A673 (cell line): ENCODE data around the gene DCN. TPM values are rescaled to one million over a fixed set of nuclear protein-coding genes. Genes with fewer than 3 reads are reported as not detected.

Experiments
- BruUV-seq: library from RNA; stranded (reverse); fragments of 400-500 nt; replicated peaks from 2 replicates; lab custom pipeline; 2021; lab: Mats Ljungman, UMichigan
- CTCF ChIA-PET: fragments of 300-600 bp; sonication (Branson Sonifier 250); formaldehyde crosslinking; loops from one replicate; lab custom pipeline; 2022; ENCODE audit warnings: antibody characterized with exemption; lab: Charles Lee
- POLR2A ChIA-PET: fragments of 300-600 bp; sonication (Branson Sonifier 250); formaldehyde crosslinking; loops from one replicate; lab custom pipeline; 2022; ENCODE audit warnings: antibody characterized with exemption; ENCODE audit not compliant: low non-redundant PET; lab: Charles Lee
- DNase-seq: peaks from one replicate; pipeline ENCODE4 v3.0.0-alpha.2; 2015; ENCODE audit warnings: low spot score
- H3K27ac ChIP-seq: fragments of 200-600 bp; sonication (generic); 2 replicates; pipeline ENCODE4 v1.5.1; 2016; ENCODE audit warnings: mixed run types, low read depth, mild to moderate bottlenecking, mixed read lengths, antibody characterized with exemption, low read length; ENCODE audit not compliant: poor library complexity, severe bottlenecking
- H3K27me3 ChIP-seq: fragments of 200-600 bp; sonication (generic); replicated peaks from 2 replicates; pipeline ENCODE4 v1.6.1; 2017; ENCODE audit warnings: mixed run types, low read depth, mild to moderate bottlenecking, mixed read lengths, antibody characterized with exemption, low read length; ENCODE audit not compliant: insufficient read depth, poor library complexity
- H3K36me3 ChIP-seq: fragments of 200-600 bp; sonication (generic); 2 replicates; pipeline ENCODE4 v1.6.1; 2016; ENCODE audit warnings: mixed run types, mild to moderate bottlenecking, mixed read lengths, antibody characterized with exemption, low read length; ENCODE audit not compliant: insufficient read depth, poor library complexity, severe bottlenecking
- H3K4me1 ChIP-seq: fragments of 200-600 bp; sonication (generic); 2 replicates; pipeline ENCODE4 v1.6.1; 2017; ENCODE audit warnings: mixed run types, mild to moderate bottlenecking, mixed read lengths, antibody characterized with exemption, low read length; ENCODE audit not compliant: insufficient read depth, poor library complexity, severe bottlenecking
- H3K4me3 ChIP-seq: fragments of 200-600 bp; sonication (generic); 2 replicates; pipeline ENCODE4 v1.5.1; 2016; ENCODE audit warnings: low read depth, mixed run types, mild to moderate bottlenecking, mixed read lengths, low read length; ENCODE audit not compliant: poor library complexity, severe bottlenecking
- H3K9me3 ChIP-seq: fragments of 200-600 bp; sonication (generic); 2 replicates; pipeline ENCODE4 v1.6.1; 2016; ENCODE audit warnings: mixed run types, low read depth, mild to moderate bottlenecking, mixed read lengths, antibody characterized with exemption, low read length; ENCODE audit not compliant: poor library complexity, severe bottlenecking
- CTCF ChIP-seq: fragments of 300-800, 200-600 bp; sonication (generic); conservative IDR thresholded peaks from 2 replicates; pipeline ENCODE4 v1.5.1; 2017; ENCODE audit warnings: low read depth, mild to moderate bottlenecking, antibody characterized with exemption, low read length, moderate library complexity, mixed read lengths
- EZH2 ChIP-seq: fragments of 200-600 bp; sonication (generic); IDR thresholded peaks from 2 replicates; pipeline ENCODE4 v1.6.1; 2017; ENCODE audit warnings: borderline replicate concordance, low read depth, mild to moderate bottlenecking, mixed read lengths, antibody characterized with exemption, low read length; ENCODE audit not compliant: poor library complexity, severe bottlenecking
- intact Hi-C: fragments of 100-400 bp; cut with micrococcal nuclease; formaldehyde crosslinking; loops from one replicate; pipeline ENCODE4 v1.10.0; 2022; ENCODE audit not compliant: unreplicated experiment
- total RNA-seq: library from RNA; stranded (reverse); gene quantifications from 2 replicates; pipeline ENCODE4 v1.2.3, GENCODE V29; 2021

DCN gene
- total RNA-seq, 1 experiment from 2014 or later, result 3.5 TPM

- ChIA-PET POLR2A (no interaction called here), CTCF (no interaction called here)
- intact Hi-C loops, result no loop called here
- no peak for TF ChIP-seq CTCF
- no peak for TF ChIP-seq EZH2
- BruUV-seq, result no TSS peak
- Histone ChIP-seq H3K4me3 (no peak overlapping the region), H3K27ac (no peak overlapping the region), H3K9me3 (no peaks in the 10 kb centered on the region), H3K36me3 (no peaks in the 10 kb centered on the region), H3K27me3 (no peaks in the 10 kb centered on the region), H3K4me1 (no peaks in the 10 kb centered on the region)
- DNase-seq, result no peak
Observed at GRCh38 chr12:91123236-91123916, 59.2 kb downstream of the DCN start.

GRCh38 chr12:91120781-91121180, 61.8 kb downstream of the DCN start:
- no peak overlapping the region for H3K27ac ChIP-seq
- no TSS peak for BruUV-seq
- H3K36me3 ChIP-seq, result no peaks in the 10 kb centered on the region
- DNase-seq, result no peak
- no peaks in the 10 kb centered on the region for H3K27me3 ChIP-seq
- POLR2A ChIA-PET, result no interaction called here
- intact Hi-C loops, result no loop called here
- TF ChIP-seq CTCF (no peak), EZH2 (no peak)
- H3K4me1 ChIP-seq, result no peaks in the 10 kb centered on the region
- H3K4me3 ChIP-seq, result no peak overlapping the region
- CTCF ChIA-PET, result no interaction called here
- no peaks in the 10 kb centered on the region for H3K9me3 ChIP-seq

- TF ChIP-seq CTCF, result no peak
- no peak for TF ChIP-seq EZH2
- H3K36me3 ChIP-seq, result no peaks in the 10 kb centered on the region
- no peaks in the 10 kb centered on the region for H3K9me3 ChIP-seq
- H3K27me3 ChIP-seq, result no peaks in the 10 kb centered on the region
- intact Hi-C loops, result no loop called here
- H3K4me1 ChIP-seq, result no peaks in the 10 kb centered on the region
- BruUV-seq, result no TSS peak
- no peak overlapping the region for H3K4me3 ChIP-seq
- DNase-seq, result no peak
- ChIA-PET CTCF (no interaction called here), POLR2A (no interaction called here)
- no peak overlapping the region for H3K27ac ChIP-seq
Observed at GRCh38 chr12:91119089-91119488, 63.5 kb downstream of the DCN start.
